ENCODE measurements around the gene ARPP21.

The ARPP21 gene

DNA sequence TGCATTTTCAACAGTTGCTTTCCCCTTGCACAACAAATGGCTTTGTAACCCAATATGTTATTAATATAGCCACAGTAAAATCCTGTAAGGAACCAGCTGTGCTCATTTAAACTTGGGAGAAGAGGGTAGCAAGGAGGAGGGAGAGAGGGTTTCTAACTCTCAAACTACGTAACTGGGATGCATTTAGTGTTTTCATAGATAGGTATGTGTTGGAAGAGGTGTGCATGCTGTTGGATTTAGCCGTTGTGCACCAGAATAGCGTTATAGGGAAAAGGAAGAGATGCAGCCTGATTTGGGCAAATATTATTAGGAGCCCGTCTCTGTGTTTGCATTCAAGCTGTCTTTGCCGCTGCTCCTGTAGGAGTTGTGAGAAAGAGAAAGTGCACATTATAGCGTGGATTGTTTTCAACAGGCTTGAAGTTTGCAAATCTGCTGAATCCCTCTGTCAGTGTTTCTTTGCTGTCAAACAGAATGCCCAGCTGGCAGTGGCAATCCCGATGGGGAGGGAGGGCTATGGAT lies 39.4 kb downstream of the ARPP21 start:
- H3K27me3 ChIP-seq (ENCODE audit: low read depth, low read length), result no peaks in the 10 kb centered on the region
- no peaks in the 10 kb centered on the region for H3K36me3 ChIP-seq (ENCODE audit: control insufficient read depth in 1 of 2, insufficient read depth in 2 of 2, low read length in 2 of 2)
- H3K27ac ChIP-seq (ENCODE audit: low read length), result no peak overlapping the region
- H3K4me1 ChIP-seq (ENCODE audit: control insufficient read depth in 1 of 2, insufficient read depth in 2 of 2, low read length in 2 of 2), result no peaks in the 10 kb centered on the region
- H3K4me3 ChIP-seq (ENCODE audit: low read depth in 1 of 2, low read length in 2 of 2), result peak overlapping the region in 1 of 2 donors; percentile 20
- no peaks in the 10 kb centered on the region for H3K9me3 ChIP-seq (ENCODE audit: control insufficient read depth in 1 of 2, low read length in 2 of 2)

DNA sequence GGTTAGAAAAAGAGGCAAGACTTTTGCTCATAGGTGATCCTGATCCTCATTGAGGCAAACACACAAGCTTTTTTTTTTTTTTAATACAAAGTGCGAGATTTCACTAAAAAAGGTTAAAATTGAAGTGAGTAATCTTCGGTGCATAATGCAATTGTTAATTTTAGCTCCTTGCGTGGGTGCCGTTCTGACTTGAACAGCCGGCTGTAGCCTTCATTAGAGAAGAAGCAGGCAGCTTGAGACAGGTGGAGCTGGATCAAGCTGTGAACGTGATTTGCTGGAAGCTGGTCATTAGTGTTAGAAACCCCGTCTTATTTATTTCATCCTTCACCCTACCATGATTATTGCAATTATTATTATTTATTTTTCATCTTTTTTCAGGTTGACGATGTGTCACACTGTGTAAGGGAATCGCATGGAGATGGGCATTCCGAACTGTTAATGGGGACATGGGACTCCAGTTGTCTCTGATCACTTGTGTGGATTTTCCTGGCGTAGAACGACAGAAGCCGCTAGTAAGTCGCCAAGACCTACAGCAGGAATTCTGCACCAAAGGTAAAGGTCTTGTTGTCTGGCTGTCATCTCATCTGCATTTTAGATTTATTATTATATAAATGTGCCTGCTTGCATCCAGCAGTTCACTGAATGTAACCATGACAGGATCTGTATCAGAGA lies 40.2 kb downstream of the ARPP21 start:
- Histone ChIP-seq H3K4me1 (ENCODE audit: control insufficient read depth in 1 of 2, insufficient read depth in 2 of 2, low read length in 2 of 2) (no peaks in the 10 kb centered on the region), H3K9me3 (ENCODE audit: control insufficient read depth in 1 of 2, low read length in 2 of 2) (no peaks in the 10 kb centered on the region), H3K36me3 (ENCODE audit: control insufficient read depth in 1 of 2, insufficient read depth in 2 of 2, low read length in 2 of 2) (no peaks in the 10 kb centered on the region), H3K27me3 (ENCODE audit: low read depth, low read length) (no peaks in the 10 kb centered on the region), H3K27ac (ENCODE audit: low read length) (no peak overlapping the region), H3K4me3 (ENCODE audit: low read depth in 1 of 2, low read length in 2 of 2) (no peak overlapping the region)

DNA sequence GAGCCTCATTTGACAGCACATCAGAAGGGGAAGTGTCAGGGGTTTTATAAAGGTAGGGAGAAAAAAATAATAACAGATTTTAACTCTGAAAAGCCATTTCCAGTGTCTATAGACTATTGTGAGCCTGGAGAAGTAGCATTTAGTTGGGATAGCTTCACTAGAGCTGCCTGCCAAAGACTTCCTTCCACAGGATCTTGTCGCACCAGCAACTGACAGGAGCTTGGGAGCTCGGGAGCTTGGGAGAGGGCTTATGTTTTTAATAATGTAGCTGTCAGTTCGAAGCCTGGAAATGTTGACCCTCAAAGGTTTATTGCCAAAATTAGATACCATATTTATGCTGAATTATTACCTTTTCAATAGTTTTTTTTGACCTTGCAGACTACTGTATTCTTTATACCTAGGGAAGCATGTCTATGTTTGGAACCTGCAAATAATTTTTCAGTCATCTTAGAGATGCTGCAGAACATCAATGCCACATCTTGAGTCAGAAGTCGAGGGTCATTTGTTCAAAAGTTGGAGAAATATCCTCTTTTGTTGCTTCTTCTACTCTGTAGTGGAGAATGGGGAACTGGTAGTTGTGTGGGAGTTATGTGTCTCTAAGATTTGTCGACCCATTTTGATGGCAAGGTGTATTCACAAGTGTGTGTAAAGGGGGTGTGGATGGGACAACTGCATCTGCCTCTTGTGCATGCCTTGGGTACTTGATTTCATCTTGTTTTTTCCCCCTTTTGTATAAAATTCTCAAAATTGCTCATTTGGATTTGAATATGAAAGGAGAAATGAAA lies 41.7 kb downstream of the ARPP21 start:
- Histone ChIP-seq H3K4me1 (ENCODE audit: control insufficient read depth in 1 of 2, insufficient read depth in 2 of 2, low read length in 2 of 2) (no peaks in the 10 kb centered on the region), H3K36me3 (ENCODE audit: control insufficient read depth in 1 of 2, insufficient read depth in 2 of 2, low read length in 2 of 2) (no peaks in the 10 kb centered on the region), H3K9me3 (ENCODE audit: control insufficient read depth in 1 of 2, low read length in 2 of 2) (no peaks in the 10 kb centered on the region), H3K4me3 (ENCODE audit: low read depth in 1 of 2, low read length in 2 of 2) (no peak overlapping the region), H3K27me3 (ENCODE audit: low read depth, low read length) (no peaks in the 10 kb centered on the region), H3K27ac (ENCODE audit: low read length) (no peak overlapping the region)

DNA sequence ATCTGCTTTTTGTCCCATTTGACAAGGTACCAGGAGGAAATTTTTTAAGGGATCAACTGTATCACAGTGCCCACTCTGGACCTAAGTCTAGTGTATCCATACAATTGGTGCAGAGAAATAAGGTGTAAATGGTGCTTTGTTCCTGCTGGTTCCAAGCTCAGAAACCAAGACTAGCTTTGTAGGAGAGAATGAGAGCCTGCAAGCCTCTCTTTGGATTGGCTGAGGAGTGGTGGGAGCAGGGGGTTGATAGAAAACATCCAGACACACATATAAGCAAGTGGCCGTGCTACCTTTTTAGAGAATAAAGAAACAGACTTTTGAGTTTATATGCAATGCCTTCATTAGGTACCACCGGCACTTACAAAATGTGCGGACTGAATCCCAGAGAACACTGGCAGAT lies 45.8 kb downstream of the ARPP21 start:
- Histone ChIP-seq H3K4me1 (ENCODE audit: control insufficient read depth in 1 of 2, insufficient read depth in 2 of 2, low read length in 2 of 2) (no peaks in the 10 kb centered on the region), H3K36me3 (ENCODE audit: control insufficient read depth in 1 of 2, insufficient read depth in 2 of 2, low read length in 2 of 2) (no peaks in the 10 kb centered on the region), H3K27ac (ENCODE audit: low read length) (no peak overlapping the region), H3K9me3 (ENCODE audit: control insufficient read depth in 1 of 2, low read length in 2 of 2) (no peaks in the 10 kb centered on the region), H3K27me3 (ENCODE audit: low read depth, low read length) (no peaks in the 10 kb centered on the region), H3K4me3 (ENCODE audit: low read depth in 1 of 2, low read length in 2 of 2) (no peak overlapping the region)

DNA sequence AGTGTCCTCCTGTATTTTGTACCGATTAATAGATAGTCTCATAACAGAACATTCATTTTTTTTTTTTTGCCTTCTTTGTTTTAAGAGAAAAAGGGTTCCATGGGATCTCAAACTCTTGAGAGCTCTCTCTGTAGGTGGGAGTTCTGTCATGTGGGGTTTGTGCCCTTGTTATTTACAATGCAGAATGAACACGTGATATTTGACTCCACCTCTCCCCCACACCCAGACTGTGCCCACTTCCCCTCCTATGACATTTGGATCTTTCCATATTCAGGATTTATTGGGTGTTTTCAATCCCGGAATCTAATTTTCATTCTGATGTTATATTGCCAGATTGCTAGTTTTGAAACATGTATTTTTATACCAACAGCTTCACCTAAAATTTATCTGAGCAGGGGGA lies 49.5 kb downstream of the ARPP21 start:
- Histone ChIP-seq H3K4me3 (ENCODE audit: low read depth in 1 of 2, low read length in 2 of 2) (no peak overlapping the region), H3K27me3 (ENCODE audit: low read depth, low read length) (no peaks in the 10 kb centered on the region), H3K4me1 (ENCODE audit: control insufficient read depth in 1 of 2, insufficient read depth in 2 of 2, low read length in 2 of 2) (no peaks in the 10 kb centered on the region), H3K36me3 (ENCODE audit: control insufficient read depth in 1 of 2, insufficient read depth in 2 of 2, low read length in 2 of 2) (no peaks in the 10 kb centered on the region), H3K9me3 (ENCODE audit: control insufficient read depth in 1 of 2, low read length in 2 of 2) (no peaks in the 10 kb centered on the region), H3K27ac (ENCODE audit: low read length) (no peak overlapping the region)

DNA sequence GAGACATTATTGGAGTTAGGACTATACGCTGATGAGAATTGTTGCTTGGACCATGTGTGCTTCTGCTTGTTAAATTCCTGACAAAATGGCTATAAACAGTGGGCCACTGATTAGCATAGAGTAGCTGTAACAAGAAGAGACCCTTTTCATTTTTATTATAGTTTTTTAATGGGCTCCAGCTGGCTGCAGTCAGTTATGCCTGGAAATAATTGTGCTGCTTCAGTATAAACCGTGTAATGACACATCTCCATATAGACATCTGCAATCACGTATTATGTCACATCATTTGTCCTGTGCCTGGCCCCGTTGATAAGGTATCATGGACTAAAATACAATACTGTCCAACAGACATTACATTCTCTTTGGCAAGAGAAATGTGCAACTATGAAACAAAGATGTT lies 50.9 kb downstream of the ARPP21 start:
- no peak overlapping the region for H3K4me3 ChIP-seq (ENCODE audit: low read depth in 1 of 2, low read length in 2 of 2)
- H3K4me1 ChIP-seq (ENCODE audit: control insufficient read depth in 1 of 2, insufficient read depth in 2 of 2, low read length in 2 of 2), result no peaks in the 10 kb centered on the region
- H3K9me3 ChIP-seq (ENCODE audit: control insufficient read depth in 1 of 2, low read length in 2 of 2), result no peaks in the 10 kb centered on the region
- H3K27ac ChIP-seq (ENCODE audit: low read length), result no peak overlapping the region
- H3K27me3 ChIP-seq (ENCODE audit: low read depth, low read length), result no peaks in the 10 kb centered on the region
- no peaks in the 10 kb centered on the region for H3K36me3 ChIP-seq (ENCODE audit: control insufficient read depth in 1 of 2, insufficient read depth in 2 of 2, low read length in 2 of 2)

DNA sequence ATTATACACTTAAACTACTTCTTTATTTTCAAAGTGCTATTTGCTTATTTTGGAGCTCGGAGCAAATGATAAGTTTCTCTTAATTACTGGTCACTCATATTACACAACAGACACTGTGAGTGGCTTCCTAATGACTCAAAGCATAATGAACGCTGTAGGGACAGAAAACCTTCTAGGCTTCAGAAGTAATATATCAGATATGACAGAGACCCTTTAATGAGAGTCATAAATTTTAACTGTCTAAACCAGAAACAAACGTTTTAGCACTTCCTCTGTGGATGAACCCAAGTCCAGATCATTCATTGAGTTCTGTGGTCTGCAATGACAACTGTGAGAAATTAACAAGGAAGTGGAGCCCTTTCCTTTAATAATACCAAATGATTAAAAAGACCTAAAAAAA lies 66.6 kb downstream of the ARPP21 start:
- H3K27me3 ChIP-seq (ENCODE audit: low read depth, low read length), result no peaks in the 10 kb centered on the region
- H3K4me1 ChIP-seq (ENCODE audit: control insufficient read depth in 1 of 2, insufficient read depth in 2 of 2, low read length in 2 of 2), result no peaks in the 10 kb centered on the region
- no peak overlapping the region for H3K27ac ChIP-seq (ENCODE audit: low read length)
- H3K4me3 ChIP-seq (ENCODE audit: low read depth in 1 of 2, low read length in 2 of 2), result no peak overlapping the region
- no peaks in the 10 kb centered on the region for H3K36me3 ChIP-seq (ENCODE audit: control insufficient read depth in 1 of 2, insufficient read depth in 2 of 2, low read length in 2 of 2)
- no peaks in the 10 kb centered on the region for H3K9me3 ChIP-seq (ENCODE audit: control insufficient read depth in 1 of 2, low read length in 2 of 2)

DNA sequence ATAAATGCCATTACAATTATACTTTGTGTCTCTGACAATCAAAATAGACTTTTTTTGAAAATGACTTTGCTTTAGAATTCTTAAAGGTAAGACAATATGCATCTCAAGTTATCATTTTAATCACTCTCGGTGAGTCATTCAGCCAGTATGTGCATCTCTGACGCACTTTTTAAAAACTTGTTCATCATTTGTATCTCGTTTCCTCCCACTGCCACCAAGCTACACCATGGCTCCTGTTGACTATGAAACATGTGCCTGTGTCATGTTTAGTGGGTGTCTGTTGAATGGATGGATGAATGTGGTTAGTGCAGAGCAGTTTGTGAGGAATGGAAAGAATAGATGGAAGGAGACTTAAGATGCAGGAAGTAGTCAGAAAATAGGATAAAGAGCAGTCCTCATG lies 68.6 kb downstream of the ARPP21 start:
- Histone ChIP-seq H3K4me1 (ENCODE audit: control insufficient read depth in 1 of 2, insufficient read depth in 2 of 2, low read length in 2 of 2) (no peaks in the 10 kb centered on the region), H3K36me3 (ENCODE audit: control insufficient read depth in 1 of 2, insufficient read depth in 2 of 2, low read length in 2 of 2) (no peaks in the 10 kb centered on the region), H3K27me3 (ENCODE audit: low read depth, low read length) (no peaks in the 10 kb centered on the region), H3K27ac (ENCODE audit: low read length) (no peak overlapping the region), H3K9me3 (ENCODE audit: control insufficient read depth in 1 of 2, low read length in 2 of 2) (no peaks in the 10 kb centered on the region), H3K4me3 (ENCODE audit: low read depth in 1 of 2, low read length in 2 of 2) (no peak overlapping the region)

DNA sequence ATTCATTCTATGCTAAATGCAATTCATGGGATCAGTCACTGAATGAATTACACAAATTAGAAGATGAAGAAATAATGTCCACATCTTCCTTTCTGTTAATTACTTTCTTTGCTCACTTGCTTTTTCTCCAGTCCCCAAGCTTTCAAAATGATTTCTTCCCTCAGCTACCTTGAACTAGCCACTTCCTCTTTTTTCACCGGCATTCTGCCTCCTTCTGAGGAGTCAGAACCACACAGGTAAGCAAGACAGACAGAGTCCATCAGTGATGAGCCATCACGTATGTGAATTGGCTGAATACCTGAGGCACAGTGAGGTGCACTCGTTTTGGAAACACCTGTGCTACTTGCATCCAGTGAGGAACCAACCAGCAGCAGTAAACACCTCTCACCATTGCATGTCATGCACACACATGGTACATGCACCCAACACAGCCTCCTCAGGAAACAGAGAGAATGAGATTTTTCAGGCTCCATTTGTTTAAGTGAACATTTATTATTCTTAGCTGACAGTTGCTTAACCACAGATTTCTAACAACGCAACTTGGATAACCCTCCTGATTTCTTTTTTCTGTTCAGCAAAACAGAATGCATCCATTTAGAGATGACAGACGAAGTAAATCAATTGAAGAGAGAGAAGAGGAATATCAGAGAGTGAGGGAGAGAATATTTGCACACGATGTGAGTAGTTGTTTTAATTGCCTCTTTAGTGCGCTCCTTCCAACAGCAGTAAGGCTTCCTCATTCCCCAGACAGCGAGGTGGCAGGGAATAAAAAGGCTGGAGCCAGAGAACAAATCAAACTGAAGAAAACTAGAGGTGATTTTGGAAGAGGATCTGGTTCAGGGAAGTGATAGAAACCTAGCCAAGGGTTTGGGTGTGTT lies 69.3 kb downstream of the ARPP21 start:
- H3K9me3 ChIP-seq (ENCODE audit: control insufficient read depth in 1 of 2, low read length in 2 of 2), result no peaks in the 10 kb centered on the region
- H3K27ac ChIP-seq (ENCODE audit: low read length), result no peak overlapping the region
- no peaks in the 10 kb centered on the region for H3K36me3 ChIP-seq (ENCODE audit: control insufficient read depth in 1 of 2, insufficient read depth in 2 of 2, low read length in 2 of 2)
- H3K4me1 ChIP-seq (ENCODE audit: control insufficient read depth in 1 of 2, insufficient read depth in 2 of 2, low read length in 2 of 2), result no peaks in the 10 kb centered on the region
- H3K4me3 ChIP-seq (ENCODE audit: low read depth in 1 of 2, low read length in 2 of 2), result no peak overlapping the region
- no peaks in the 10 kb centered on the region for H3K27me3 ChIP-seq (ENCODE audit: low read depth, low read length)

DNA sequence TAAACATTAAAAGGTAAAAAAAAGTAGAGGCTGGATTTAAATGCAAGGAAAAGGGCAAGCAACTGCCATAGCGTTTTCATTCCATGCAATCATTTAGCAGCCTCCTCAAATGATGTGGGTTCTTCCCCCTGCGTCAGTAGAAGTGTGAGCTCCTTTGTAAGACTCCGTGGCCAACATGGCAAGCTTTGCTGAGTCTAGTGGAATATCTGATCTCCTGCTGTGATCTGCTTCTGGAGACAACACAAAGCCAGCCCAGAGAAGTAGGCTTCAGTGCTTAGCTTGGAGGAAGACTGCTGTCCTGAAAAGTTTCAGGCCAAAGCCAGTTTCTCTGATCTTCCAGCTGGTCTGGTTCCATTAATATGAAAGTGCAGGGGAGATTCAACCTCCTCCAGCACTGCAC lies 70.4 kb downstream of the ARPP21 start:
- no peak overlapping the region for H3K4me3 ChIP-seq (ENCODE audit: low read depth in 1 of 2, low read length in 2 of 2)
- H3K9me3 ChIP-seq (ENCODE audit: control insufficient read depth in 1 of 2, low read length in 2 of 2), result no peaks in the 10 kb centered on the region
- H3K27ac ChIP-seq (ENCODE audit: low read length), result no peak overlapping the region
- H3K36me3 ChIP-seq (ENCODE audit: control insufficient read depth in 1 of 2, insufficient read depth in 2 of 2, low read length in 2 of 2), result no peaks in the 10 kb centered on the region
- H3K27me3 ChIP-seq (ENCODE audit: low read depth, low read length), result no peaks in the 10 kb centered on the region
- no peaks in the 10 kb centered on the region for H3K4me1 ChIP-seq (ENCODE audit: control insufficient read depth in 1 of 2, insufficient read depth in 2 of 2, low read length in 2 of 2)

DNA sequence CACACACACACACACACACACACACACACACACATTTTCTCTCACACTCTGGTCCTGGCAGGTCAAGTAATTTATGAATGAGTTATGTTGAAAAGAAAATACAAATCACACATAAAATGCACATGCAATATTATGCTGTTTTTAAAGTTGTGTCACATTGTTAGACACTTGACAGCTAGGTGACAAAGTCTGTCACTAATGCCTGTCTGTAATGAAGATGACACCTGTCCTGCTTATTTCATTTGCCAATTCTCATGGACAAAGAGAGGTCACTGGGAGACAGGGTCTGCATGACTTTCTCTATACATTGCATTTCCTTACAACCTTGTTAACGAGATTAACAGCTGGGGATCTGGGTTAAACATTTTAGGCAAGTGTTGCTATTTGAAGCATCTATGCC lies 71.2 kb downstream of the ARPP21 start:
- Histone ChIP-seq H3K27ac (ENCODE audit: low read length) (no peak overlapping the region), H3K27me3 (ENCODE audit: low read depth, low read length) (no peaks in the 10 kb centered on the region), H3K4me1 (ENCODE audit: control insufficient read depth in 1 of 2, insufficient read depth in 2 of 2, low read length in 2 of 2) (no peaks in the 10 kb centered on the region), H3K36me3 (ENCODE audit: control insufficient read depth in 1 of 2, insufficient read depth in 2 of 2, low read length in 2 of 2) (no peaks in the 10 kb centered on the region), H3K4me3 (ENCODE audit: low read depth in 1 of 2, low read length in 2 of 2) (no peak overlapping the region), H3K9me3 (ENCODE audit: control insufficient read depth in 1 of 2, low read length in 2 of 2) (no peaks in the 10 kb centered on the region)
